HL-60 (cell line): Measurements from ENCODE around the gene FGFR2.

Experiments used
- DNase-seq, 2 experiments: peaks; one replicate each; pipeline ENCODE4 v3.0.0-alpha.2; 2010 to 2020; ENCODE audit warnings: low read depth in 1 of 2, low spot score in 1 of 2
- H3K27ac ChIP-seq: fragments of 250-450 bp; sonication (Bioruptor Pico); replicated peaks from 2 replicates; pipeline ENCODE4 v1.5.1; 2020; ENCODE audit warnings: mild to moderate bottlenecking, moderate library complexity
- H3K27me3 ChIP-seq: fragments of 250-450 bp; sonication (Bioruptor Pico); 2 replicates; pipeline ENCODE4 v1.5.1; 2021; ENCODE audit warnings: mild to moderate bottlenecking, moderate library complexity; ENCODE audit not compliant: insufficient read depth, poor library complexity, severe bottlenecking
- H3K4me3 ChIP-seq: replicated peaks from 2 replicates; pipeline ENCODE4 v1.5.1; 2011; ENCODE audit warnings: mild to moderate bottlenecking, control low read depth, low read length; ENCODE audit not compliant: insufficient read depth
- CTCF ChIP-seq: IDR thresholded peaks from one replicate; pipeline ENCODE4 v1.5.1; 2011; ENCODE audit warnings: low read length, control low read depth, inconsistent platforms; ENCODE audit not compliant: insufficient read depth
- GABPA ChIP-seq: IDR thresholded peaks from 2 replicates; pipeline ENCODE4 v1.6.1; 2012; ENCODE audit warnings: low read depth
- POLR2AphosphoS5 ChIP-seq: IDR thresholded peaks from 2 replicates; pipeline ENCODE4 v1.6.1; 2012; ENCODE audit warnings: low read depth
- REST ChIP-seq: IDR thresholded peaks from 2 replicates; pipeline ENCODE4 v1.6.1; 2012; ENCODE audit warnings: low read depth; ENCODE audit not compliant: insufficient replicate concordance
- SPI1 ChIP-seq: IDR thresholded peaks from 2 replicates; pipeline ENCODE4 v1.6.1; 2012; ENCODE audit warnings: low read depth, mild to moderate bottlenecking, borderline replicate concordance

FGFR2 gene

DNA sequence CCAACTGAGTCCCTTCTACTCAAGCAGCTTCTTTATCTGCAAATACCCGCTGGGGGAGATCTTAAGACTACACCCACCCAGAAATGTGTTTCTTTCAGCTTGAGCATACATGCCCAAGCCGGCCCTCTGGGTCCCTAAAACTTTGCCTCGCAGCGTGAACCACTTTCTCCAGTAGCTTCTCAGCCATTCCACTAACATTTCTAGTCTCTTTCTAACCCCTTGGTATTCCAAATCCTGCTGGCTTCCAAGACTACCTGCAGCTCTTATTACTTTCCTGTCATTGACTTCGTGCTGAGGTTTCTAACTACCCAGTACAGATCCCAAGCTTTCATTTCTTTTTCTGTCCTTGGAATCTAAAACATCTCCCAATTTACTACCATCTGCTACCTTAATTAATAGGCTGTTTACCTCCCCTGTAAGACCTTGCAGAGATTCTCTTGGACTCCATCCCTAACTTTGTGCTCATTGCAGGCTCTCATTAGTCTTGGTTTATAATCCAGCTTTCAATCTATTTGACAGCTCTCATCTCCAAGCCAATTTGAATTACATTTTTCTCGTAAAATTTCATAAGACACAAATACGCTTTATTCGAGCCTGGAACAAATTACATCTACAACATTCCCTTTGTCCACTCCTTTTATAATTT, 153.6 kb downstream of the FGFR2 start:
- TF ChIP-seq SPI1 (no peak), CTCF (no peak), GABPA (no peak), POLR2AphosphoS5 (no peak), REST (no peak)
- Histone ChIP-seq H3K27ac (no peak overlapping the region), H3K4me3 (no peak overlapping the region), H3K27me3 (no peaks in the 10 kb centered on the region)
- DNase-seq: no peak

DNA sequence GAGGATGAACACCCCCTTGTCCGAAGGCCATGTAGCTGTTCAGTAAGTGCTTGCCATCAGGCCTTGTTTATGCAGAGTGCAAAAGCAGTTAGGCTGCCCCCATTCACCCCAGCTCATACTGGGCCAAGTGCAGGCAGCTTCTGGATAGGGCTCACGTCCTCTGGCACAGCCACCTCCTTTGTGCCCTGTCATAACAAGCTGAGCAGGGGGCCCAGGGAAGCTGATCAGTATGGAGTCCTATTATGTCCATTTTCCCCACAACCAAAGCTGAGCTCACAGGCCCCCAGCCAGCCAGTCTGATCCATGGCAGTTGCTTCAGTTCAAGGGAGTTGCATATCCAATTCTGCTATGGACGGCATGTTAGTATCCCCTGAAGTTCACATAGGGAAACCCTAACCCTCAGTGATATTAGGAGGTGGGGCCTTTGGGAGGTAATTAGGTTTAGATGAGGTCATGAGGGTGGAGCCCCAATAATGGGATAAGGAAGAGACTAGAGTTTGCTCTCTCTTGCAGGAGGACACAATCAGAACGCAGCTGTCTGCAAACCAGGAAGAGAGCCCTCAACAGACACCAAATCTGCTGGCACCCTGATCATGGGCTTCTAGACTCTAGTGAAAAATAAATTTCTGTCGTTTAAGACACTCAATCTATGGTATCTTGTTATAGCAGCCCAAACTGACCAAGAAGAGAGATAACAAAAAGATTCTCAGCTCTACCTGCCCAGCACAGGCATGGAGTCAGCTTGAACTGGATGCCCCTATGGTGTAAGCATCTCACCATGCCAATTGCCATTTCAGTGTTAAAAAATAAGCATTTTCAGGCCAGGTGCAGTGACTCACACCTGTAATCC, 155.9 kb downstream of the FGFR2 start:
- no peak for TF ChIP-seq REST
- no peaks in the 10 kb centered on the region for H3K27me3 ChIP-seq
- H3K27ac ChIP-seq: no peak overlapping the region
- no peak for DNase-seq
- no peak overlapping the region for H3K4me3 ChIP-seq

- TF ChIP-seq POLR2AphosphoS5 (no peak), GABPA (no peak), SPI1 (no peak), REST (no peak), CTCF (no peak)
- H3K27me3 ChIP-seq: peaks cover 3% of the 10 kb centered on the region
- no peak overlapping the region for H3K27ac ChIP-seq
- no peak for DNase-seq
- H3K4me3 ChIP-seq: no peak overlapping the region
These were observed 157.8 kb downstream of the FGFR2 start for GRCh38 chr10:121440461-121440860.
